GM12878 (cell line): Measurements from ENCODE around the gene EPHB1. TPM values are rescaled to one million over a fixed set of nuclear protein-coding genes. Genes with fewer than 3 reads are reported as not detected.

Experiments used
- ATAC-seq: fragments of 200-7000 bp; cut with Tn5 transposase; 3 replicates; pipeline ENCODE4 v1.9.1; 2020; ENCODE audit warnings: mild to moderate bottlenecking, moderate library complexity
- BruUV-seq: library from RNA; stranded (reverse); fragments of 400-500 nt; replicated peaks from 2 replicates; lab custom pipeline; 2021; lab: Mats Ljungman, UMichigan
- CTCF ChIA-PET: fragments of 300-600 bp; sonication (Branson Sonifier 250); formaldehyde crosslinking; extraction: SDS; loops from one replicate; lab custom pipeline; 2021; ENCODE audit warnings: inconsistent platforms; lab: Yijun Ruan, JAX
- POLR2A ChIA-PET: fragments of 350-600 bp; formaldehyde crosslinking; extraction: SDS; loops from one replicate; lab custom pipeline; 2021; ENCODE audit warnings: inconsistent platforms; lab: Charles Lee
- RAD21 ChIA-PET: fragments of 300-600 bp; sonication (Branson Sonifier 250); formaldehyde crosslinking; loops from one replicate; lab custom pipeline; 2023; ENCODE audit warnings: antibody characterized with exemption; ENCODE audit not compliant: unreplicated experiment; lab: Charles Lee
- SMC1A ChIA-PET: fragments of 300-600 bp; sonication (Branson Sonifier 250); formaldehyde crosslinking; loops from one replicate; lab custom pipeline; 2023; ENCODE audit not compliant: unreplicated experiment, uncharacterized antibody; lab: Charles Lee
- DNase-seq: peaks from one replicate; pipeline ENCODE4 v3.0.0-alpha.2; 2011; ENCODE audit warnings: low read depth, low spot score
- FAIRE-seq: peaks from 3 replicates; lab custom pipeline; 2011; peaks lifted over from hg19 to GRCh38; lab: Jason Lieb, UNC
- H2AFZ ChIP-seq: 2 replicates; pipeline ENCODE4 v1.6.0; 2011; ENCODE audit warnings: low read depth, low read length, control low read depth; ENCODE audit not compliant: control insufficient read depth
- H3K27ac ChIP-seq: 2 replicates; pipeline ENCODE4 v1.5.1; 2011; ENCODE audit warnings: control low read depth; ENCODE audit not compliant: control insufficient read depth, insufficient read depth
- H3K27me3 ChIP-seq, 2 experiments: replicated peaks in 1 of 2; 2 replicates each; pipeline versions ENCODE4 v1.6.0 to v1.6.1; 2011; ENCODE audit warnings: low read length in 1 of 2; ENCODE audit not compliant: control insufficient read depth in 2 of 2, insufficient read depth in 2 of 2
- H3K36me3 ChIP-seq, 2 experiments: 2 replicates each; pipeline ENCODE4 v1.5.1; 2011; ENCODE audit warnings: low read length in 1 of 2; ENCODE audit not compliant: control insufficient read depth in 2 of 2, insufficient read depth in 2 of 2
- H3K4me1 ChIP-seq: 2 replicates; pipeline ENCODE4 v1.6.1; 2011; ENCODE audit warnings: mild to moderate bottlenecking, low read length, moderate library complexity, mixed read lengths; ENCODE audit not compliant: control insufficient read depth, insufficient read depth
- H3K4me2 ChIP-seq: 2 replicates; pipeline ENCODE4 v1.6.0; 2011; ENCODE audit warnings: control low read depth; ENCODE audit not compliant: control insufficient read depth, insufficient read depth
- H3K4me3 ChIP-seq: fragments of 200-600 bp; sonication (generic); 2 replicates; pipeline ENCODE4 v1.5.1; 2016
- H3K79me2 ChIP-seq: 2 replicates; pipeline ENCODE4 v1.6.0; 2011; ENCODE audit warnings: low read length; ENCODE audit not compliant: control insufficient read depth, insufficient read depth
- H3K9ac ChIP-seq: 2 replicates; pipeline ENCODE4 v1.8.0; 2011; ENCODE audit warnings: low read length, control low read depth, mixed read lengths; ENCODE audit not compliant: control insufficient read depth, insufficient read depth
- H3K9me3 ChIP-seq: replicated peaks from 3 replicates; pipeline ENCODE4 v1.5.1; 2011; ENCODE audit warnings: mild to moderate bottlenecking, low read length; ENCODE audit not compliant: control insufficient read depth, insufficient read depth
- H4K20me1 ChIP-seq: 2 replicates; pipeline ENCODE4 v1.6.0; 2011; ENCODE audit not compliant: control insufficient read depth, insufficient read depth
- IKZF2 ChIP-seq, 2 experiments: fragments of 450-650 bp; IDR thresholded peaks; 2 replicates each; pipeline ENCODE4 v1.6.1; 2017; ENCODE audit warnings: mild to moderate bottlenecking in 2 of 2, moderate library complexity in 2 of 2
- JUND ChIP-seq: IDR thresholded peaks from 2 replicates; pipeline ENCODE4 v1.6.1; 2012; ENCODE audit warnings: low read depth, mild to moderate bottlenecking, low read length, improper control_type of control experiment, moderate library complexity
- KLF5 ChIP-seq: fragments of 450-650 bp; IDR thresholded peaks from 2 replicates; pipeline ENCODE4 v1.6.1; 2014; ENCODE audit warnings: mild to moderate bottlenecking; ENCODE audit not compliant: partially characterized antibody
- MEF2A ChIP-seq: IDR thresholded peaks from 2 replicates; pipeline ENCODE4 v1.6.1; 2011; ENCODE audit warnings: low read depth, mild to moderate bottlenecking, low read length, moderate library complexity; ENCODE audit not compliant: insufficient read depth
- RAD51 ChIP-seq: fragments of 450-650 bp; IDR thresholded peaks from 2 replicates; pipeline ENCODE4 v1.6.1; 2016; ENCODE audit warnings: moderate library complexity, mild to moderate bottlenecking, inconsistent platforms
- SIN3A ChIP-seq: IDR thresholded peaks from 2 replicates; pipeline ENCODE4 v1.6.1; 2012; ENCODE audit warnings: low read depth, low read length, improper control_type of control experiment
- SMC3 ChIP-seq: IDR thresholded peaks from 2 replicates; pipeline ENCODE4 v1.6.1; 2011; ENCODE audit warnings: low read length, improper control_type of control experiment, borderline replicate concordance
- TARDBP ChIP-seq: IDR thresholded peaks from 2 replicates; pipeline ENCODE4 v1.6.1; 2016; ENCODE audit warnings: borderline replicate concordance
- YBX1 ChIP-seq: fragments of 450-650 bp; IDR thresholded peaks from 2 replicates; pipeline ENCODE4 v1.6.1; 2016; ENCODE audit warnings: antibody characterized with exemption
- ZNF24 ChIP-seq: fragments of 450-650 bp; IDR thresholded peaks from 2 replicates; pipeline ENCODE4 v1.6.1; 2017; ENCODE audit warnings: antibody characterized with exemption, mild to moderate bottlenecking
- WGBS: methylation state at CpG from one replicate; pipeline ENCODE4 v1.1.6; 2016; ENCODE audit warnings: low lambda C conversion rate; ENCODE audit not compliant: insufficient replicate concordance, insufficient coverage; ENCODE audit errors: missing lambda C conversion rate; 5-methylcytosine and 5-hydroxymethylcytosine counted together
- in situ Hi-C: fragments of 300-500 bp; cut with MboI; formaldehyde crosslinking; loops from 9 replicates; pipeline ENCODE4 v1.14.3; 2018; ENCODE audit warnings: mixed read lengths
- intact Hi-C: fragments of 100-400 bp; cut with micrococcal nuclease; formaldehyde crosslinking; loops from one replicate; pipeline ENCODE4 v1.14.2; 2022; ENCODE audit not compliant: unreplicated experiment
- polyA plus RNA-seq, 11 experiments: library from polyadenylated mRNA; depleted of rRNA in 4 of 11; unstranded in 6 of 11; stranded (reverse) in 5 of 11; fragments of >200 nt; fragmentation: Nextera tagmentation in 4 of 11; fragmentation: Illumina TruSeq in 1 of 11; extraction: Ambion mirVana in 4 of 11; extraction: Trizol in 1 of 11; gene quantifications; 1 replicate in 1 of 11; 2 replicates in 10 of 11; pipeline versions ENCODE4 v1.2.1 to v1.2.3, GENCODE V29; 2011 to 2016; ENCODE audit warnings: inconsistent platforms in 2 of 11, missing spikeins in 2 of 11, low read depth in 1 of 11
- total RNA-seq, 4 experiments: library from RNA; depleted of rRNA in 3 of 4; stranded (reverse); fragments of >200 nt in 3 of 4; fragmentation: Illumina TruSeq in 1 of 4; extraction: Trizol in 1 of 4; gene quantifications; 2 replicates each; pipeline versions ENCODE4 v1.2.1 to v1.2.3, GENCODE V29; 2013 to 2021
- TF ChIP-seq, protein P1 (sequence below): IDR thresholded peaks from 2 replicates; pipeline ENCODE4 v1.6.1; 2011; ENCODE audit warnings: borderline replicate concordance, low read depth, mild to moderate bottlenecking, moderate library complexity, mixed read lengths, low read length; ENCODE audit not compliant: insufficient read depth; ENCODE audit errors: extremely low read length
- TF ChIP-seq, protein P2 (sequence below): fragments of 450-650 bp; IDR thresholded peaks from 2 replicates; pipeline ENCODE4 v1.6.1; 2016; ENCODE audit warnings: mild to moderate bottlenecking
- TF ChIP-seq, protein P3 (sequence below): fragments of 450-650 bp; formaldehyde crosslinking; IDR thresholded peaks from 2 replicates; pipeline ENCODE4 v1.4.0; 2022; ENCODE audit warnings: mild to moderate bottlenecking, moderate library complexity

Gene EPHB1
- total and polyA plus RNA-seq, 10 of the 15 experiments (the other 5 are each of a cell fraction or from before 2014, with no cell fraction given), result 0.33 to 23.8 (median 1.2) TPM

DNA sequence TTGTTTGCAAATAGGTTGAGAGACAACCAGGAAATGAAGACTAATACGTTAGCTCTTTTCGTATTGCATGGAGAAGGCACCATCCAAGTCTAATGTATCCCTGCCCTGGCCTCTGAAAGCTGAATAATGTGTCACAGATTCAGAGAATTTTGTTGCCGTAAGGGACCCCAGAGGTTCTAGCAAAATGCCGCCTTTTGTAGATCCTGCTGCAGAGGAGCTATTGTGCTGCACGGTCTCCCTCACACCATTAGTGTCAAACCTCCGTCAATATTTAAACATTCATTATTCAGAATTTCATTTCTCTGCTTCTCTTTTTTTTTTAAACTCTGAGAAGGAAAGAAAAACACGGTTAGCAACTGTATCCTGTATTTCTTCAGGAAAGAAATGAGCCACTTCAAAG lies 238.7 kb downstream of the EPHB1 start:
- ATAC-seq, result no peak

More for the DNA sequence above, 238.7 kb downstream of the EPHB1 start:
- intact Hi-C loops, result no loop called here
- BruUV-seq, result no TSS peak
- Histone ChIP-seq H2AFZ (no peak overlapping the region), H3K79me2 (no peaks in the 10 kb centered on the region; the same call in 1 of the 2 replicates), H3K9ac (no peak overlapping the region), H3K4me3 (no peak overlapping the region), H3K27me3 (no peaks in the 10 kb centered on the region), H3K4me2 (no peak overlapping the region), H3K4me1 (no peaks in the 10 kb centered on the region), H4K20me1 (no peaks in the 10 kb centered on the region), H3K27ac (no peak overlapping the region), H3K9me3 (no peaks in the 10 kb centered on the region), H3K36me3 (no peaks in the 10 kb centered on the region; a peak in 1 of 4 replicates)
- SMC1A ChIA-PET, result interaction anchor here (1.1 to 3.2 kb wide), 5 partner anchors 12 to 184 kb away, joined by 3 to 11 read pairs (median 3); no protein-coding TSS in a partner anchor
- no peak for DNase-seq
- CTCF ChIA-PET, result no interaction called here
- POLR2A ChIA-PET, result interaction anchor here (0.5 kb wide), 1 partner anchor 1129 kb away, joined by 4 read pairs; no protein-coding TSS in a partner anchor
- WGBS, result 65% methylated on average over 7 of the region's 7 CpGs
- in situ Hi-C loops, result no loop called here
- FAIRE-seq, result no peak
- TF ChIP-seq, protein P1, sequence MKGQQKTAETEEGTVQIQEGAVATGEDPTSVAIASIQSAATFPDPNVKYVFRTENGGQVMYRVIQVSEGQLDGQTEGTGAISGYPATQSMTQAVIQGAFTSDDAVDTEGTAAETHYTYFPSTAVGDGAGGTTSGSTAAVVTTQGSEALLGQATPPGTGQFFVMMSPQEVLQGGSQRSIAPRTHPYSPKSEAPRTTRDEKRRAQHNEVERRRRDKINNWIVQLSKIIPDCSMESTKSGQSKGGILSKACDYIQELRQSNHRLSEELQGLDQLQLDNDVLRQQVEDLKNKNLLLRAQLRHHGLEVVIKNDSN, result no peak
- TF ChIP-seq, protein P2, sequence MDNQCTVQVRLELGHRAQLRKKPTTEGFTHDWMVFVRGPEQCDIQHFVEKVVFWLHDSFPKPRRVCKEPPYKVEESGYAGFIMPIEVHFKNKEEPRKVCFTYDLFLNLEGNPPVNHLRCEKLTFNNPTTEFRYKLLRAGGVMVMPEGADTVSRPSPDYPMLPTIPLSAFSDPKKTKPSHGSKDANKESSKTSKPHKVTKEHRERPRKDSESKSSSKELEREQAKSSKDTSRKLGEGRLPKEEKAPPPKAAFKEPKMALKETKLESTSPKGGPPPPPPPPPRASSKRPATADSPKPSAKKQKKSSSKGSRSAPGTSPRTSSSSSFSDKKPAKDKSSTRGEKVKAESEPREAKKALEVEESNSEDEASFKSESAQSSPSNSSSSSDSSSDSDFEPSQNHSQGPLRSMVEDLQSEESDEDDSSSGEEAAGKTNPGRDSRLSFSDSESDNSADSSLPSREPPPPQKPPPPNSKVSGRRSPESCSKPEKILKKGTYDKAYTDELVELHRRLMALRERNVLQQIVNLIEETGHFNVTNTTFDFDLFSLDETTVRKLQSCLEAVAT, result no peak
- no peak for TF ChIP-seq ZNF24
- TF ChIP-seq YBX1, result no peak
- TF ChIP-seq RAD51, result no peak
- no peak for TF ChIP-seq JUND
- no peak for TF ChIP-seq SMC3
- no peak for TF ChIP-seq MEF2A
- no peak for TF ChIP-seq IKZF2 (IDR thresholded peaks at IDR 0.05)
- no peak for TF ChIP-seq SIN3A
- TF ChIP-seq KLF5, result no peak
- TF ChIP-seq TARDBP, result no peak
- TF ChIP-seq, protein P3, sequence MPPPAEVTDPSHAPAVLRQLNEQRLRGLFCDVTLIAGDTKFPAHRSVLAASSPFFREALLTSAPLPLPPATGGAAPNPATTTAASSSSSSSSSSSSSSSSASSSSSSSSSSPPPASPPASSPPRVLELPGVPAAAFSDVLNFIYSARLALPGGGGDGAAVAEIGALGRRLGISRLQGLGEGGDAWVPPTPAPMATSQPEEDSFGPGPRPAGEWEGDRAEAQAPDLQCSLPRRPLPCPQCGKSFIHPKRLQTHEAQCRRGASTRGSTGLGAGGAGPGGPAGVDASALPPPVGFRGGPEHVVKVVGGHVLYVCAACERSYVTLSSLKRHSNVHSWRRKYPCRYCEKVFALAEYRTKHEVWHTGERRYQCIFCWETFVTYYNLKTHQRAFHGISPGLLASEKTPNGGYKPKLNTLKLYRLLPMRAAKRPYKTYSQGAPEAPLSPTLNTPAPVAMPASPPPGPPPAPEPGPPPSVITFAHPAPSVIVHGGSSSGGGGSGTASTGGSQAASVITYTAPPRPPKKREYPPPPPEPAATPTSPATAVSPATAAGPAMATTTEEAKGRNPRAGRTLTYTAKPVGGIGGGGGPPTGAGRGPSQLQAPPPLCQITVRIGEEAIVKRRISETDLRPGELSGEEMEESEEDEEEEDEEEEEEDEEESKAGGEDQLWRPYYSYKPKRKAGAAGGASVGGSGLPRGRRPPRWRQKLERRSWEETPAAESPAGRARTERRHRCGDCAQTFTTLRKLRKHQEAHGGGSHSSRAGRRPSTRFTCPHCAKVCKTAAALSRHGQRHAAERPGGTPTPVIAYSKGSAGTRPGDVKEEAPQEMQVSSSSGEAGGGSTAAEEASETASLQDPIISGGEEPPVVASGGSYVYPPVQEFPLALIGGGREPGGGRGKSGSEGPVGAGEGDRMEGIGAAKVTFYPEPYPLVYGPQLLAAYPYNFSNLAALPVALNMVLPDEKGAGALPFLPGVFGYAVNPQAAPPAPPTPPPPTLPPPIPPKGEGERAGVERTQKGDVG, result no peak
- RAD21 ChIA-PET, result interaction anchor here (1.1 kb wide), 1 partner anchor 18 kb away, joined by 3 read pairs; no protein-coding TSS in a partner anchor
